Endodermal cell (in vitro differentiated cells): Measurements from ENCODE around the gene FNBP1. TPM values are rescaled to one million over a fixed set of nuclear protein-coding genes. Genes with fewer than 3 reads are reported as not detected.

Source experiments
- DNase-seq: peaks from one replicate; pipeline ENCODE4 v3.0.0-alpha.2; 2017
- H3K27ac ChIP-seq: 2 replicates; pipeline ENCODE4 v1.5.1; 2013; ENCODE audit warnings: mild to moderate bottlenecking, low read depth, low read length, moderate library complexity
- H3K27me3 ChIP-seq: 2 replicates; pipeline ENCODE4 v1.6.1; 2013; ENCODE audit warnings: mild to moderate bottlenecking, low read length, moderate library complexity; ENCODE audit not compliant: insufficient read depth, control insufficient read depth, poor library complexity, severe bottlenecking
- H3K36me3 ChIP-seq: 2 replicates; pipeline ENCODE4 v1.7.0; 2013; ENCODE audit warnings: mild to moderate bottlenecking, low read length, moderate library complexity; ENCODE audit not compliant: control insufficient read depth, insufficient read depth
- H3K4me1 ChIP-seq: one replicate; pipeline ENCODE4 v1.7.0; 2013; ENCODE audit warnings: low read length; ENCODE audit not compliant: control insufficient read depth, insufficient read depth
- H3K4me3 ChIP-seq: 2 replicates; pipeline ENCODE4 v1.5.1; 2013; ENCODE audit warnings: mild to moderate bottlenecking, low read length, moderate library complexity
- H3K9ac ChIP-seq: 2 replicates; pipeline ENCODE4 v1.6.1; 2013; ENCODE audit warnings: mild to moderate bottlenecking, low read length, moderate library complexity; ENCODE audit not compliant: poor library complexity, severe bottlenecking; ENCODE audit errors: extremely low read depth
- H3K9me3 ChIP-seq: 2 replicates; pipeline ENCODE4 v1.6.1; 2013; ENCODE audit warnings: mild to moderate bottlenecking, low read length, moderate library complexity; ENCODE audit not compliant: control insufficient read depth
- H3K27ac Mint-ChIP-seq: 2 replicates; pipeline ENCODE4 v1.8.0; 2020; ENCODE audit warnings: mixed read lengths
- H3K27me3 Mint-ChIP-seq: 2 replicates; pipeline ENCODE4 v1.8.0; 2021; ENCODE audit warnings: mild to moderate bottlenecking, mixed read lengths; ENCODE audit not compliant: insufficient read depth
- H3K36me3 Mint-ChIP-seq: 2 replicates; pipeline ENCODE4 v1.8.0; 2020; ENCODE audit warnings: low read depth, mixed read lengths
- H3K4me1 Mint-ChIP-seq: 2 replicates; pipeline ENCODE4 v1.8.0; 2020; ENCODE audit warnings: mixed read lengths
- H3K4me3 Mint-ChIP-seq: 2 replicates; pipeline ENCODE4 v1.8.0; 2020; ENCODE audit warnings: mild to moderate bottlenecking, moderate library complexity, mixed read lengths
- H3K9me3 Mint-ChIP-seq: 2 replicates; pipeline ENCODE4 v1.8.0; 2020; ENCODE audit warnings: mild to moderate bottlenecking, mixed read lengths
- CTCF ChIP-seq: fragments of 200-600 bp; sonication (generic); conservative IDR thresholded peaks from 2 replicates; pipeline ENCODE4 v1.5.0; 2021; ENCODE audit warnings: antibody characterized with exemption, mild to moderate bottlenecking
- WGBS, 2 experiments: methylation state at CpG; one replicate each; pipeline versions ENCODE4 v1.1.5 to v1.1.7; 2013; ENCODE audit warnings: missing lambda C conversion rate in 2 of 2, mixed read lengths in 1 of 2; ENCODE audit not compliant: insufficient coverage in 1 of 2, insufficient read length in 1 of 2; 5-methylcytosine and 5-hydroxymethylcytosine counted together
- total RNA-seq, 2 donors: library from RNA; stranded (reverse); fragmentation: NEBNext Ultra II Directional in 1 of 2; extraction: Animal tissue kit (Norgen Biotek cat#: 25700) in 1 of 2; gene quantifications; 2 replicates in 1 of 2; 3 replicates in 1 of 2; pipeline ENCODE4 v1.2.1, GENCODE V29; 2021

The FNBP1 gene
- total RNA-seq, 2 donors from 2014 or later, result 41.4 to 43.3 TPM

- peaks cover 3% of the 10 kb centered on the region for H3K36me3 Mint-ChIP-seq
- no peaks in the 10 kb centered on the region for H3K27me3 ChIP-seq
- H3K9me3 ChIP-seq, result no peaks in the 10 kb centered on the region
- H3K4me1 ChIP-seq, result no peaks in the 10 kb centered on the region
- no peak for DNase-seq
- H3K4me3 ChIP-seq, result no peak overlapping the region
- H3K27ac Mint-ChIP-seq, result no peak overlapping the region
- H3K9me3 Mint-ChIP-seq, result no peaks in the 10 kb centered on the region
- no peak overlapping the region for H3K4me3 Mint-ChIP-seq
- H3K27ac ChIP-seq, result no peak overlapping the region
- no peak for TF ChIP-seq CTCF
- H3K36me3 ChIP-seq, result peaks cover 3% of the 10 kb centered on the region
- H3K4me1 Mint-ChIP-seq, result no peaks in the 10 kb centered on the region
- 92 to 94% methylated on average over 6 to 10 of the region's 10 CpGs for WGBS, 2 experiments
- no peak overlapping the region for H3K9ac ChIP-seq
- no peaks in the 10 kb centered on the region for H3K27me3 Mint-ChIP-seq
Measured at GRCh38 chr9:130029223-130029973, 13.6 kb downstream of the FNBP1 start.

GRCh38 chr9:130028493-130029222 lies 14.3 kb downstream of the FNBP1 start:
- no peaks in the 10 kb centered on the region for H3K4me1 ChIP-seq
- H3K4me3 Mint-ChIP-seq, result no peak overlapping the region
- DNase-seq, result no peak
- H3K27ac Mint-ChIP-seq, result no peak overlapping the region
- no peaks in the 10 kb centered on the region for H3K9me3 ChIP-seq
- TF ChIP-seq CTCF, result no peak
- H3K9ac ChIP-seq, result no peak overlapping the region
- H3K36me3 ChIP-seq, result peaks cover 3% of the 10 kb centered on the region
- no peaks in the 10 kb centered on the region for H3K4me1 Mint-ChIP-seq
- peaks cover 3% of the 10 kb centered on the region for H3K36me3 Mint-ChIP-seq
- H3K4me3 ChIP-seq, result no peak overlapping the region
- no peaks in the 10 kb centered on the region for H3K27me3 ChIP-seq
- 94 to 100% methylated on average over 3 to 6 of the region's 6 CpGs for WGBS, 2 experiments
- H3K27me3 Mint-ChIP-seq, result no peaks in the 10 kb centered on the region
- H3K9me3 Mint-ChIP-seq, result no peaks in the 10 kb centered on the region
- H3K27ac ChIP-seq, result no peak overlapping the region

DNA sequence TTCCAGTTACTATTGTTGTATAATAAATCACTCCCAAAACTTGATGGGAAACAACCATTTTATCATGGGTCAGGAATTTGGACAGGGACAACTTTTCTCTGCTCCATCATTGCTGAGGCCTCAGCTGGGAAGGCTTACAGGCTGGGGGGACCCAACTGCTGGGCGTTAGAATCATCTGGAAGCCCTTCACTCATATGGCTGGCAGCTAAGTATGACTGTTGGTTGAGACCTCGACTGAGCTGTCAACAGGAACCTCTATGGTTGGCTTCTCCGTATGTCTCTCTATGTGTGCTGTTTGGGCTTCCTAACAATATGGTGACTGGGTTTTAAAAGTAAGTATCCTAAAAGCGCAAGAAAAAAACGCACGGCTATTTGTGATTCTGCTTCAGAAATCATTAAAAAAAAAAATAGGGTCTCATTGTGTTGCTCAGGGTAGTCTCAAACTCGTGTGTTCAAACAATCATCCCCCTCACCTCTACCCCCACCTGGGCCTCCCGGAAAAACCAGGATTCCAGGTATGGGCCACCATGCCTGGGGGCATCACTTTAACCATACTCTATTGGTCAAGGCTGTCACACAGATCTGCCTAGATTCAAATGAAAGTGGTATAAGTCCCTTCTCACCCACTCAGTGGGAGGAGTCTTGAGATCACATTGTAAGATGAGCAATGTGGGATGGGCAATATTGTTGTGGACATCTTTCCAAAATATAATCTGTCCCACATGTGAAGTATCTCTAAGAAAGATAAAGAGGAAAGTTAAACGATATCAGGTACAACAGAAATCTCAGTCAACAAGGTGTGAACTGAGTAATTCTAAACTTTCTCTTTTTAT lies 15.2 kb downstream of the FNBP1 start:
- H3K4me1 Mint-ChIP-seq, result no peaks in the 10 kb centered on the region
- peaks cover 3% of the 10 kb centered on the region for H3K36me3 Mint-ChIP-seq
- Histone ChIP-seq H3K4me1 (no peaks in the 10 kb centered on the region), H3K36me3 (peaks cover 3% of the 10 kb centered on the region), H3K27me3 (no peaks in the 10 kb centered on the region), H3K9ac (no peak overlapping the region), H3K9me3 (no peaks in the 10 kb centered on the region), H3K4me3 (no peak overlapping the region), H3K27ac (no peak overlapping the region)
- no peak overlapping the region for H3K27ac Mint-ChIP-seq
- H3K27me3 Mint-ChIP-seq, result no peaks in the 10 kb centered on the region
- DNase-seq, result no peak
- TF ChIP-seq CTCF, result no peak
- H3K4me3 Mint-ChIP-seq, result no peak overlapping the region
- WGBS, 2 experiments, result 92 to 94% methylated on average over 4 to 9 of the region's 9 CpGs
- H3K9me3 Mint-ChIP-seq, result no peaks in the 10 kb centered on the region
